ENCODE measurements around the gene RAB35.

The RAB35 gene
- total RNA-seq: 86.3 to 91.0 reads per million in 2 donors

GRCh38 chr12:120116441-120116791, at the start of gene RAB35:
RAB35 (minus strand) TSS chr12:120116753; CDS start chr12:120116650, 103 bp downstream.
- DNase-seq: no peak

- no peak for DNase-seq
Measured at GRCh38 chr12:120164293-120164692, 47.7 kb upstream of the RAB35 start.

- no peak for DNase-seq
Measured at GRCh38 chr12:120162763-120163162, 46.2 kb upstream of the RAB35 start.

GRCh38 chr12:120161852-120162251, 45.3 kb upstream of the RAB35 start:
- no peak for DNase-seq

GRCh38 chr12:120159509-120160237, 43.1 kb upstream of the RAB35 start:
- no peak for DNase-seq

GRCh38 chr12:120158351-120158750, 41.8 kb upstream of the RAB35 start:
- no peak for DNase-seq

GRCh38 chr12:120157678-120158077, 41.1 kb upstream of the RAB35 start:
- DNase-seq: no peak

- no peak for DNase-seq
Measured at GRCh38 chr12:120156315-120157259, 40.0 kb upstream of the RAB35 start.

GRCh38 chr12:120155072-120155471, 38.5 kb upstream of the RAB35 start:
- DNase-seq: no peak

- DNase-seq: no peak
Measured at GRCh38 chr12:120150919-120151525, 34.5 kb upstream of the RAB35 start.

GRCh38 chr12:120148011-120148410, 31.5 kb upstream of the RAB35 start:
- no peak for DNase-seq

GRCh38 chr12:120145164-120145563, 28.6 kb upstream of the RAB35 start:
- no peak for DNase-seq

GRCh38 chr12:120144215-120144614, 27.7 kb upstream of the RAB35 start:
- DNase-seq: no peak

GRCh38 chr12:120142231-120142877, 25.8 kb upstream of the RAB35 start:
- no peak for DNase-seq

GRCh38 chr12:120141336-120141735, 24.8 kb upstream of the RAB35 start:
- no peak for DNase-seq

- no peak for DNase-seq
Measured at GRCh38 chr12:120140603-120141002, 24.1 kb upstream of the RAB35 start.

GRCh38 chr12:120139958-120140357, 23.4 kb upstream of the RAB35 start:
- no peak for DNase-seq

GRCh38 chr12:120138366-120138765, 21.8 kb upstream of the RAB35 start:
- DNase-seq: no peak

- DNase-seq: no peak
Measured at GRCh38 chr12:120137833-120138232, 21.3 kb upstream of the RAB35 start.

GRCh38 chr12:120136093-120136770, 19.7 kb upstream of the RAB35 start:
- DNase-seq: no peak

- no peak for DNase-seq
Measured at GRCh38 chr12:120134307-120134980, 17.9 kb upstream of the RAB35 start.

Data from activated gamma-delta T cell (primary cell).